HepG2 (cell line): ENCODE data around the gene PRDM11. TPM values are rescaled to one million over a fixed set of nuclear protein-coding genes. Genes with fewer than 3 reads are reported as not detected.

Source experiments
- polyA plus RNA-seq, 8 experiments: library from polyadenylated mRNA; depleted of rRNA in 3 of 8; stranded (reverse) in 7 of 8; unstranded in 1 of 8; fragments of >200 nt; fragmentation: Illumina TruSeq in 4 of 8; extraction: Trizol in 4 of 8; gene quantifications; 2 replicates each; pipeline versions ENCODE4 v1.2.1 to v1.2.3, GENCODE V29; 2011 to 2016; ENCODE audit warnings: low read depth in 4 of 8, missing spikeins in 1 of 8, mixed read lengths in 1 of 8; ENCODE audit not compliant: insufficient read depth in 1 of 8
- total RNA-seq, 5 experiments: library from RNA; depleted of rRNA; stranded (reverse); fragments of >200 nt; fragmentation: Illumina TruSeq; extraction: Trizol; gene quantifications; 2 replicates each; pipeline ENCODE4 v1.2.3, GENCODE V29; 2016; ENCODE audit warnings: low read depth in 1 of 5

The PRDM11 gene
- total and polyA plus RNA-seq, 2 of the 13 experiments (the other 11 are each of a cell fraction or from before 2014, with no cell fraction given) = 3.4 to 4.7 TPM

Other genes with a start within 250 kb of the PRDM11 start
- gene TP53I11, start 195.8 kb upstream of the PRDM11 start, total RNA-seq (2016; rRNA removed; fragmentation: Illumina TruSeq; extraction: Trizol) = not detected in 2 replicates
- not detected in 2 replicates for gene TP53I11, start 195.8 kb upstream of the PRDM11 start, polyA plus RNA-seq (2011; rRNA removed)
- 0.02 and 0.14 TPM in 2 replicates for gene SYT13, start 139.7 kb downstream of the PRDM11 start, total RNA-seq (2016; rRNA removed; fragmentation: Illumina TruSeq; extraction: Trizol)
- 0.13 and 0.26 TPM in 2 replicates for gene SYT13, start 139.7 kb downstream of the PRDM11 start, polyA plus RNA-seq (2011; rRNA removed)